Testis (tissue), 3 donors: ENCODE results near the gene DNAJC7. TPM values are rescaled to one million over a fixed set of nuclear protein-coding genes. Genes with fewer than 3 reads are reported as not detected.

ENCODE experiments used
- DNase-seq: peaks from one replicate; pipeline ENCODE4 v3.0.0-alpha.2; 2019
- H3K27ac ChIP-seq, 2 donors: fragments of 200-600 bp; sonication (generic); one replicate each; pipeline ENCODE4 v1.5.1; 2019
- H3K27me3 ChIP-seq: fragments of 200-600 bp; sonication (generic); one replicate; pipeline ENCODE4 v1.5.1; 2019
- H3K36me3 ChIP-seq: fragments of 200-600 bp; sonication (generic); one replicate; pipeline ENCODE4 v1.5.1; 2017; ENCODE audit warnings: low read depth; ENCODE audit errors: missing control alignments
- H3K4me1 ChIP-seq: fragments of 200-600 bp; sonication (generic); one replicate; pipeline ENCODE4 v1.5.1; 2019
- H3K4me3 ChIP-seq, 2 donors: fragments of 200-600 bp; sonication (generic); one replicate each; pipeline ENCODE4 v1.5.1; 2017 to 2019
- H3K9me3 ChIP-seq: fragments of 200-600 bp; sonication (generic); one replicate; pipeline ENCODE4 v1.5.1; 2017
- POLR2A ChIP-seq: fragments of 450-650 bp; IDR thresholded peaks from one replicate; pipeline ENCODE4 v1.6.1; 2017; ENCODE audit warnings: antibody characterized with exemption, mild to moderate bottlenecking, moderate library complexity
- WGBS, 2 donors: methylation state at CpG; one replicate each; pipeline ENCODE4 v1.1.5; 2018; 5-methylcytosine and 5-hydroxymethylcytosine counted together
- intact Hi-C: fragments of 100-400 bp; cut with DNase I; formaldehyde crosslinking; loops from one replicate; pipeline ENCODE4 v1.15.1; 2023; ENCODE audit warnings: low total_unique reads
- polyA plus RNA-seq: library from polyadenylated mRNA; stranded (reverse); fragments of 350-450 nt; fragmentation: Illumina TruSeq; extraction: RNeasy Lipid Tissue Mini Kit (QIAGEN cat#74804); gene quantifications from one replicate; pipeline ENCODE4 v1.2.3, GENCODE V29; 2014; ENCODE audit warnings: low read depth, low replicate concordance; ENCODE audit not compliant: insufficient read depth
- total RNA-seq, 2 donors: library from RNA; depleted of rRNA; stranded (reverse); fragments of >200 nt; gene quantifications; one replicate each; pipeline ENCODE4 v1.2.3, GENCODE V29; 2016
- TF ChIP-seq, protein P1 (sequence below), 3 experiments: fragments of 450-650 bp in 2 of 3; fragments of 200-600 bp in 1 of 3; sonication (generic) in 1 of 3; IDR thresholded peaks; one replicate each; pipeline ENCODE4 v1.5.1; 2016 to 2019; ENCODE audit warnings: antibody characterized with exemption in 3 of 3, mild to moderate bottlenecking in 2 of 3, moderate library complexity in 1 of 3

DNAJC7 gene
- total and polyA plus RNA-seq, 3 donors from 2014 or later = 81.1 to 94.3 (median 86.2) TPM

DNA sequence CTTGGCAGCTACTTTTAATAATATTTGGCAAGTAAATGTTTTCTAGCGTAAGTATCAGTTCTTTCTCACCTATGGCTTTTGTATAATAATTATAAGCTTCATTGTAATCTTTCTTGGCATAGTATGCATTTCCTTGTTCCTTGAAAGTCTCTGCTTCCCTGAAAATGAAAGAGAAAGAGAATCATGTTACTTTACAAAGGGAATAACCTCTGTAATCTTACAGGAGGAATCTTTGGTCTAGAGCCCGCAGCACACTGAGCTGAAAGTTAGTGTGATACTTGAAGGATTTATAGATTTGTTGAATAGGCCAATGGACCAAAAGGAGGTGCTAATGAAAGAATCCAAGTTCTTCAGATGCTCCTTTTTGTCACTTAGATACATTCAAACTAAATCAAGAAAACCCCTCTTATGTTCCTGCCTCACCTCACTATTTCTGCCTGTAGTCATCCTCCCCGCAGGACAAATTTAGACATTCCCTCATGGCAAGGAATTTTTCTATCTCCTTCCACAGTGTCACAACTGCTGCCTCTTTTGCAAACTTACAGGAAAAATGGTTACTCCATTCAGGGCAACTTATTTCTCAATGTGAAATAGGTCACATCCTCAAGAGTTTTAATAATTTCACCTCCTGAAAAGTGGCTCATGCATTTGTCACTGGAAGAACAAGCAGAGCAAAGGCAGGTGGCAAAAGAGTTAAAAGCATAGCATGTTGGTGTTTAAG, 16.7 kb downstream of the DNAJC7 start:
- intact Hi-C loops = no loop called here
- Histone ChIP-seq H3K36me3 (no peaks in the 10 kb centered on the region), H3K4me1 (no peaks in the 10 kb centered on the region), H3K27ac (no peak overlapping the region), H3K4me3 (no peak overlapping the region), H3K9me3 (no peaks in the 10 kb centered on the region), H3K27me3 (no peaks in the 10 kb centered on the region)
- DNase-seq = no peak
- WGBS, 2 donors = 90 to 91% methylated on average over 3 of the region's 3 CpGs
- TF ChIP-seq, protein P1, sequence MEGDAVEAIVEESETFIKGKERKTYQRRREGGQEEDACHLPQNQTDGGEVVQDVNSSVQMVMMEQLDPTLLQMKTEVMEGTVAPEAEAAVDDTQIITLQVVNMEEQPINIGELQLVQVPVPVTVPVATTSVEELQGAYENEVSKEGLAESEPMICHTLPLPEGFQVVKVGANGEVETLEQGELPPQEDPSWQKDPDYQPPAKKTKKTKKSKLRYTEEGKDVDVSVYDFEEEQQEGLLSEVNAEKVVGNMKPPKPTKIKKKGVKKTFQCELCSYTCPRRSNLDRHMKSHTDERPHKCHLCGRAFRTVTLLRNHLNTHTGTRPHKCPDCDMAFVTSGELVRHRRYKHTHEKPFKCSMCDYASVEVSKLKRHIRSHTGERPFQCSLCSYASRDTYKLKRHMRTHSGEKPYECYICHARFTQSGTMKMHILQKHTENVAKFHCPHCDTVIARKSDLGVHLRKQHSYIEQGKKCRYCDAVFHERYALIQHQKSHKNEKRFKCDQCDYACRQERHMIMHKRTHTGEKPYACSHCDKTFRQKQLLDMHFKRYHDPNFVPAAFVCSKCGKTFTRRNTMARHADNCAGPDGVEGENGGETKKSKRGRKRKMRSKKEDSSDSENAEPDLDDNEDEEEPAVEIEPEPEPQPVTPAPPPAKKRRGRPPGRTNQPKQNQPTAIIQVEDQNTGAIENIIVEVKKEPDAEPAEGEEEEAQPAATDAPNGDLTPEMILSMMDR (IDR thresholded peaks at IDR 0.05) = no peak
- TF ChIP-seq POLR2A = no peak

DNA sequence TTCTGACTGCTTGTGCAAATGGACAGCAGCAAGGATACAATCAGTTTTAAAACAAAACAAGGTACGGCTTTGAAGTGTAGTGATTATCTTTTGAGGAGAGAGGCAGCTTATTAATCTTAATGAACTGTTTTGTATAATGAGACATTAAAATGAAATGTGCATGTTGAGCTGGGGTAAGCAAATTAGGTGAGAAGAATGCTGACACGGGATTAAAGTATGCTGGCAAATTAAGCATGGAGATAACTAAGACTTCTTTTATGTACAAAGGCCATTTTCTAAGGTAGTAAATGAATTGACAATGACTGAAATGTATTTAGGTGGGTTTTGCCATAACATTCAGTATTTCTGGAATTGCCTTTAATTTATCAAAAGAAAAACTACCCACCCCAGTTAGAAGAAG, 18.7 kb downstream of the DNAJC7 start:
- Histone ChIP-seq H3K4me3 (no peak overlapping the region), H3K36me3 (no peaks in the 10 kb centered on the region), H3K4me1 (no peaks in the 10 kb centered on the region), H3K9me3 (no peaks in the 10 kb centered on the region), H3K27me3 (no peaks in the 10 kb centered on the region), H3K27ac (no peak overlapping the region)
- TF ChIP-seq, protein P1 (IDR thresholded peaks at IDR 0.05) = no peak
- TF ChIP-seq POLR2A = no peak
- intact Hi-C loops = no loop called here
- 36 to 38% methylated on average over 2 of the region's 2 CpGs for WGBS, 2 donors
- DNase-seq = no peak

DNA sequence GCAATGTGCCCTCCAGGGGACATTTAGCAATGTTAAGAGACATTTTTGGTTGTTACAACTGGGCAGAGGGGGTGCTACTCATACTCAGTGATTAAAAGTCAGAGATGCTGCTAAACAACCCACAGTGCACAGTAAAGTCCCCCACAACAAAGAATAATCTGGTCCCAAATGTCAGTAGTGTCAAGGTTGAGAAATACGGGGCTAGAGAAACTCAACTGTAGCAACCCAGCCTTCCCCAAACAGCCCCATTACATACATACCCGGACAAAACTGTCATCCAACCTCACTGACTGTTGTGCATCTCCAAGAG, 20.4 kb downstream of the DNAJC7 start:
- H3K27me3 ChIP-seq = no peaks in the 10 kb centered on the region
- no peak overlapping the region for H3K4me3 ChIP-seq
- intact Hi-C loops = no loop called here
- no peaks in the 10 kb centered on the region for H3K4me1 ChIP-seq
- DNase-seq = no peak
- no peaks in the 10 kb centered on the region for H3K36me3 ChIP-seq
- H3K9me3 ChIP-seq = no peaks in the 10 kb centered on the region
- H3K27ac ChIP-seq = no peak overlapping the region
- TF ChIP-seq, protein P1 (IDR thresholded peaks at IDR 0.05) = no peak
- TF ChIP-seq POLR2A = no peak
- 92 to 98% methylated on average over 2 of the region's 2 CpGs for WGBS, 2 donors

DNA sequence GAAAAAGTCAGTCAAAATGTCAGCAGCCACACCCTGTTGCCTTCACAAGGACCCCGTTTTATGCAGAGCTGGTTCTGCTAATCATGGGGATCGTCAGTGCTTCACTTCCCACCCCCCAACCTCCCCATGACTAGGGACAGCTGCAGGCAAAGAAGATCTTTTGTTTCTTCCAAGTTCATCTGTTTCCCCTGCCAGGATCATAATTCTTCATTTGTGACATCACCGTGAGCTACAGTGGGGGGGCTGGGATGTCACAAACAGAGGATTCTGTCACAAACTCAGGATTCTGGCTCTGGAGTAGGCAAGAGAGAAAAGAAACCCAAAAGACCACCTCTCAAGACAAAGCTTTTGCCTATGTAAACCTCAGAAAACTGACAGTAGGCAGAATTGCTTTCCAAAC, 24.7 kb downstream of the DNAJC7 start:
- intact Hi-C loops = no loop called here
- Histone ChIP-seq H3K36me3 (no peaks in the 10 kb centered on the region), H3K4me3 (no peak overlapping the region), H3K27ac (no peak overlapping the region), H3K4me1 (no peaks in the 10 kb centered on the region), H3K9me3 (no peaks in the 10 kb centered on the region), H3K27me3 (no peaks in the 10 kb centered on the region)
- 64% methylated on average over 3 of the region's 3 CpGs for WGBS, 2 donors
- no peak for DNase-seq
- TF ChIP-seq, protein P1 (IDR thresholded peaks at IDR 0.05) = no peak
- no peak for TF ChIP-seq POLR2A
